H9 (cell line): ENCODE results near the gene SETD5. TPM values are rescaled to one million over a fixed set of nuclear protein-coding genes. Genes with fewer than 3 reads are reported as not detected.

ENCODE experiments used
- DNase-seq: peaks from one replicate; pipeline ENCODE4 v3.0.0-alpha.2; 2017
- H2AFZ ChIP-seq: one replicate; pipeline ENCODE4 v1.6.1; 2013; ENCODE audit warnings: mild to moderate bottlenecking, low read length, control low read depth, moderate library complexity
- H2AK5ac ChIP-seq: 2 replicates; pipeline ENCODE4 v1.6.1; 2013; ENCODE audit warnings: low read length, control low read depth, mixed read lengths; ENCODE audit not compliant: insufficient read length
- H2BK120ac ChIP-seq: one replicate; pipeline ENCODE4 v1.6.1; 2013; ENCODE audit warnings: low read depth, mild to moderate bottlenecking, low read length, control low read depth, inconsistent platforms; ENCODE audit not compliant: poor library complexity, severe bottlenecking
- H2BK12ac ChIP-seq: 2 replicates; pipeline ENCODE4 v1.6.1; 2013; ENCODE audit warnings: low read length, control low read depth, mixed read lengths, low read depth; ENCODE audit not compliant: insufficient read length
- H2BK15ac ChIP-seq: 2 replicates; pipeline ENCODE4 v1.6.1; 2013; ENCODE audit warnings: low read depth, low read length, control low read depth
- H2BK20ac ChIP-seq: one replicate; pipeline ENCODE4 v1.6.1; 2013; ENCODE audit warnings: low read depth, mild to moderate bottlenecking, low read length, control low read depth, inconsistent platforms; ENCODE audit not compliant: poor library complexity, severe bottlenecking
- H2BK5ac ChIP-seq: 2 replicates; pipeline ENCODE4 v1.6.1; 2013; ENCODE audit warnings: low read length, control low read depth, mixed read lengths; ENCODE audit not compliant: insufficient read length
- H3K14ac ChIP-seq: 2 replicates; pipeline ENCODE4 v1.6.1; 2013; ENCODE audit warnings: low read length, control low read depth; ENCODE audit not compliant: insufficient read depth
- H3K18ac ChIP-seq: 2 replicates; pipeline ENCODE4 v1.6.1; 2013; ENCODE audit warnings: low read depth, mild to moderate bottlenecking, mixed read lengths, low read length, control low read depth; ENCODE audit not compliant: insufficient read length
- H3K23ac ChIP-seq: 2 replicates; pipeline ENCODE4 v1.6.1; 2013; ENCODE audit warnings: low read length, control low read depth, mixed read lengths, low read depth; ENCODE audit not compliant: insufficient read length
- H3K23me2 ChIP-seq: 2 replicates; pipeline ENCODE4 v1.6.1; 2013; ENCODE audit warnings: low read depth, mild to moderate bottlenecking, mixed read lengths, low read length, control low read depth; ENCODE audit not compliant: insufficient read length, poor library complexity, severe bottlenecking
- H3K27ac ChIP-seq: 2 replicates; pipeline ENCODE4 v1.5.1; 2013; ENCODE audit warnings: low read length, control low read depth, mixed read lengths, low read depth; ENCODE audit not compliant: insufficient read length
- H3K27me3 ChIP-seq: 2 replicates; pipeline ENCODE4 v1.6.1; 2013; ENCODE audit warnings: low read length, control low read depth, inconsistent platforms; ENCODE audit not compliant: insufficient read depth
- H3K4ac ChIP-seq: 2 replicates; pipeline ENCODE4 v1.6.1; 2013; ENCODE audit warnings: low read depth, mild to moderate bottlenecking, control low read depth, inconsistent platforms, low read length, moderate library complexity
- H3K4me1 ChIP-seq: 2 replicates; pipeline ENCODE4 v1.6.1; 2013; ENCODE audit warnings: low read length, control low read depth, inconsistent platforms; ENCODE audit not compliant: insufficient read depth
- H3K4me2 ChIP-seq: 2 replicates; pipeline ENCODE4 v1.6.1; 2013; ENCODE audit warnings: low read length, control low read depth, mixed read lengths; ENCODE audit not compliant: insufficient read length, insufficient read depth
- H3K56ac ChIP-seq: 2 replicates; pipeline ENCODE4 v1.6.1; 2013; ENCODE audit warnings: low read depth, mild to moderate bottlenecking, mixed read lengths, low read length, control low read depth; ENCODE audit not compliant: insufficient read length
- H3K79me1 ChIP-seq: 2 replicates; pipeline ENCODE4 v1.6.1; 2013; ENCODE audit warnings: low read depth, mild to moderate bottlenecking, moderate library complexity, low read length, control low read depth, inconsistent platforms; ENCODE audit not compliant: insufficient read depth, poor library complexity, severe bottlenecking
- H3K79me2 ChIP-seq: 2 replicates; pipeline ENCODE4 v1.6.1; 2013; ENCODE audit warnings: low read length, control low read depth, inconsistent platforms; ENCODE audit not compliant: insufficient read depth
- H3K9ac ChIP-seq: 2 replicates; pipeline ENCODE4 v1.6.1; 2013; ENCODE audit warnings: low read length, control low read depth, mixed read lengths; ENCODE audit not compliant: insufficient read length; ENCODE audit errors: extremely low read depth
- H3K9me3 ChIP-seq: one replicate; pipeline ENCODE4 v1.6.1; 2013; ENCODE audit warnings: low read depth, low read length, inconsistent platforms; ENCODE audit not compliant: control insufficient read depth
- H3T11ph ChIP-seq: one replicate; pipeline ENCODE4 v1.6.1; 2013; ENCODE audit warnings: mild to moderate bottlenecking, low read length, control low read depth, inconsistent platforms
- H4K20me1 ChIP-seq: one replicate; pipeline ENCODE4 v1.6.1; 2013; ENCODE audit not compliant: control insufficient read depth, insufficient read length, insufficient read depth
- H4K5ac ChIP-seq: 2 replicates; pipeline ENCODE4 v1.6.1; 2013; ENCODE audit warnings: low read depth, mild to moderate bottlenecking, mixed read lengths, low read length, control low read depth; ENCODE audit not compliant: insufficient read length
- H4K8ac ChIP-seq: replicated peaks from 2 replicates; pipeline ENCODE4 v1.6.1; 2013; ENCODE audit warnings: low read length, control low read depth, mixed read lengths, low read depth; ENCODE audit not compliant: insufficient read length
- H4K91ac ChIP-seq: 2 replicates; pipeline ENCODE4 v1.6.1; 2013; ENCODE audit warnings: low read depth, mild to moderate bottlenecking, moderate library complexity, mixed read lengths, low read length, control low read depth; ENCODE audit not compliant: insufficient read length
- H3K27ac Mint-ChIP-seq, 3 experiments: 2 replicates in 2 of 3; 3 replicates in 1 of 3; pipeline ENCODE4 v1.8.0; 2020 to 2021; ENCODE audit warnings: mixed read lengths in 3 of 3, mild to moderate bottlenecking in 1 of 3, moderate library complexity in 1 of 3
- H3K27me3 Mint-ChIP-seq: 2 replicates; pipeline ENCODE4 v1.8.0; 2021; ENCODE audit warnings: low read depth, mild to moderate bottlenecking, moderate library complexity, mixed read lengths
- H3K36me3 Mint-ChIP-seq, 3 experiments: 2 replicates in 2 of 3; 3 replicates in 1 of 3; pipeline ENCODE4 v1.8.0; 2020 to 2021; ENCODE audit warnings: low read depth in 3 of 3, mixed read lengths in 3 of 3; ENCODE audit not compliant: insufficient read depth in 1 of 3
- H3K4me1 Mint-ChIP-seq, 2 experiments: 2 replicates each; pipeline ENCODE4 v1.8.0; 2020; ENCODE audit warnings: mixed read lengths in 2 of 2
- H3K4me3 Mint-ChIP-seq, 2 experiments: 2 replicates in 1 of 2; 3 replicates in 1 of 2; pipeline ENCODE4 v1.8.0; 2020 to 2021; ENCODE audit warnings: mild to moderate bottlenecking in 2 of 2, mixed read lengths in 2 of 2, moderate library complexity in 1 of 2
- H3K9me3 Mint-ChIP-seq, 2 experiments: 2 replicates in 1 of 2; 3 replicates in 1 of 2; pipeline ENCODE4 v1.8.0; 2020; ENCODE audit warnings: mild to moderate bottlenecking in 2 of 2, mixed read lengths in 2 of 2, moderate library complexity in 1 of 2
- CTCF ChIP-seq: fragments of 200-600 bp; sonication (generic); conservative IDR thresholded peaks from 3 replicates; pipeline ENCODE4 v1.8.0; 2021; ENCODE audit warnings: antibody characterized with exemption, mild to moderate bottlenecking
- WGBS: extraction: QIAGEN DNeasy Blood & Tissue Kit; methylation state at CpG from one replicate; pipeline ENCODE4 v1.1.7; 2013; ENCODE audit warnings: missing lambda C conversion rate, low lambda C conversion rate, mixed read lengths; ENCODE audit not compliant: insufficient read length; ENCODE audit errors: extremely low coverage; 5-methylcytosine and 5-hydroxymethylcytosine counted together
- total RNA-seq: library from RNA; stranded (reverse); gene quantifications from 2 replicates; pipeline ENCODE4 v1.2.1, GENCODE V29; 2021

SETD5 gene
- total RNA-seq, 1 experiment from 2014 or later = 207 TPM

- no peak overlapping the region for H2BK20ac ChIP-seq
- Mint-ChIP-seq H3K36me3 (peaks cover 11 to 30% (median 26%) of the 10 kb centered on the region in 3 experiments), H3K4me1 (peaks cover 3 to 6% of the 10 kb centered on the region in 2 experiments; a peak in 2 of 4 replicates), H3K9me3 (no peaks in the 10 kb centered on the region; a peak in 1 of 5 replicates), H3K4me3 (peak overlapping the region; percentile 93 to 94), H3K27ac (no peak overlapping the region), H3K27me3 (peaks cover 8% of the 10 kb centered on the region)
- H3K27ac ChIP-seq = no peak overlapping the region
- H3K4ac ChIP-seq = no peak overlapping the region; the same call in 1 of the 2 replicates
- no peak overlapping the region for H4K91ac ChIP-seq
- no peaks in the 10 kb centered on the region for H3K79me2 ChIP-seq
- no peaks in the 10 kb centered on the region for H3K79me1 ChIP-seq
- H2BK12ac ChIP-seq = no peak overlapping the region
- no peaks in the 10 kb centered on the region for H4K20me1 ChIP-seq
- H3K14ac ChIP-seq = no peak overlapping the region
- no CpG with 5 or more reads among the region's 5 CpGs for WGBS
- peak overlapping the region; percentile 54 for H3K4me2 ChIP-seq
- H2BK5ac ChIP-seq = no peak overlapping the region
- H3K27me3 ChIP-seq = no peaks in the 10 kb centered on the region
- H3K9ac ChIP-seq = no peak overlapping the region
- H3K23ac ChIP-seq = no peak overlapping the region
- H3K9me3 ChIP-seq = no peaks in the 10 kb centered on the region
- H4K5ac ChIP-seq = no peak overlapping the region
- H2BK120ac ChIP-seq = no peak overlapping the region
- H2AFZ ChIP-seq = no peak overlapping the region
- H3K4me1 ChIP-seq = no peaks in the 10 kb centered on the region
- H2BK15ac ChIP-seq = peak overlapping the region; percentile 97
- H2AK5ac ChIP-seq = no peak overlapping the region
- no peak overlapping the region for H4K8ac ChIP-seq
- no peak overlapping the region for H3K56ac ChIP-seq
- no peak overlapping the region for H3K18ac ChIP-seq
- DNase-seq = no peak
- no peak overlapping the region for H3T11ph ChIP-seq
- peaks cover 3% of the 10 kb centered on the region for H3K23me2 ChIP-seq
- TF ChIP-seq CTCF = no peak
Measured at GRCh38 chr3:9361691-9362388, 35.6 kb upstream of the SETD5 start.
